Measurements from ENCODE around the gene SAMMSON.

- TF ChIP-seq ZBTB49 (tag by site-specific recombination; IDR thresholded peaks at IDR 0.05; ENCODE audit: low read depth), result no peak
- no peak for TF ChIP-seq ZBTB21 (tag by site-specific recombination; IDR thresholded peaks at IDR 0.05)
- no peak for TF ChIP-seq ZNF580 (tag by site-specific recombination; IDR thresholded peaks at IDR 0.05)
- TF ChIP-seq ZNF239 (tag by site-specific recombination; IDR thresholded peaks at IDR 0.05), result no peak
Measured at GRCh38 chr3:70061096-70061495, 61.6 kb downstream of the SAMMSON start.
